ENCODE data around the gene ABCA13.

Gene ABCA13

GRCh38 chr7:48225101-48225500 lies 53.8 kb downstream of the ABCA13 start:
- H3K4me3 ChIP-seq = peak overlapping the region; percentile 6; the same call in 1 of the 2 replicates
- no peaks in the 10 kb centered on the region for H3K36me3 ChIP-seq (ENCODE audit: insufficient read depth, low read length)
- H3K9ac ChIP-seq (ENCODE audit: insufficient read length) = peak overlapping the region; percentile 71
- peak; percentile 90 for DNase-seq (ENCODE audit: low read depth, low spot score)
- TF ChIP-seq EZH2 (IDR thresholded peaks at IDR 0.05) (no peak), FOXP2 (optimal IDR thresholded peaks at IDR 0.05; ENCODE audit: control extremely low read depth, extremely low read length, insufficient read depth) (no peak), POLR2AphosphoS5 (IDR thresholded peaks at IDR 0.05; ENCODE audit: borderline replicate concordance, low read depth, low read length) (0 out of 2 replicates have a peak, but pooled peaks have one; percentile 39)
- no peaks in the 10 kb centered on the region for H3K9me3 ChIP-seq (ENCODE audit: low read depth, low read length)
- peak overlapping the region; percentile 97 for H3K27ac ChIP-seq

- peaks cover 2% of the 10 kb centered on the region; the same call in 1 of the 2 replicates for H3K36me3 ChIP-seq (ENCODE audit: insufficient read depth, low read length)
- no peak overlapping the region for H3K9ac ChIP-seq (ENCODE audit: insufficient read length)
- no peak for TF ChIP-seq POLR2AphosphoS5 (IDR thresholded peaks at IDR 0.05; ENCODE audit: borderline replicate concordance, low read depth, low read length)
- no peak for TF ChIP-seq EZH2 (IDR thresholded peaks at IDR 0.05)
- no peak for TF ChIP-seq FOXP2 (optimal IDR thresholded peaks at IDR 0.05; ENCODE audit: control extremely low read depth, extremely low read length, insufficient read depth)
- peaks cover 6% of the 10 kb centered on the region; the same call in 1 of the 2 replicates for H3K9me3 ChIP-seq (ENCODE audit: low read depth, low read length)
- no peak overlapping the region for H3K27ac ChIP-seq
- no peak overlapping the region for H3K4me3 ChIP-seq
- DNase-seq (ENCODE audit: low read depth, low spot score) = no peak
Observed at GRCh38 chr7:48237354-48237753, 66.1 kb downstream of the ABCA13 start.

GRCh38 chr7:48242846-48243245 lies 71.6 kb downstream of the ABCA13 start:
- Histone ChIP-seq H3K36me3 (ENCODE audit: insufficient read depth, low read length) (no peaks in the 10 kb centered on the region), H3K4me3 (no peak overlapping the region), H3K27ac (no peak overlapping the region), H3K9me3 (ENCODE audit: low read depth, low read length) (no peaks in the 10 kb centered on the region), H3K9ac (ENCODE audit: insufficient read length) (no peak overlapping the region)
- no peak for DNase-seq (ENCODE audit: low read depth, low spot score)
- no peak for TF ChIP-seq FOXP2 (optimal IDR thresholded peaks at IDR 0.05; ENCODE audit: control extremely low read depth, extremely low read length, insufficient read depth)
- no peak for TF ChIP-seq POLR2AphosphoS5 (IDR thresholded peaks at IDR 0.05; ENCODE audit: borderline replicate concordance, low read depth, low read length)
- no peak for TF ChIP-seq EZH2 (IDR thresholded peaks at IDR 0.05)

GRCh38 chr7:48244864-48245271 lies 73.6 kb downstream of the ABCA13 start:
- Histone ChIP-seq H3K9me3 (ENCODE audit: low read depth, low read length) (no peaks in the 10 kb centered on the region), H3K27ac (no peak overlapping the region), H3K9ac (ENCODE audit: insufficient read length) (no peak overlapping the region), H3K4me3 (no peak overlapping the region), H3K36me3 (ENCODE audit: insufficient read depth, low read length) (no peaks in the 10 kb centered on the region)
- no peak for DNase-seq (ENCODE audit: low read depth, low spot score)
- TF ChIP-seq EZH2 (IDR thresholded peaks at IDR 0.05) (no peak), FOXP2 (optimal IDR thresholded peaks at IDR 0.05; ENCODE audit: control extremely low read depth, extremely low read length, insufficient read depth) (no peak), POLR2AphosphoS5 (IDR thresholded peaks at IDR 0.05; ENCODE audit: borderline replicate concordance, low read depth, low read length) (no peak)

- no peak for TF ChIP-seq POLR2AphosphoS5 (IDR thresholded peaks at IDR 0.05; ENCODE audit: borderline replicate concordance, low read depth, low read length)
- no peak for TF ChIP-seq EZH2 (IDR thresholded peaks at IDR 0.05)
- TF ChIP-seq FOXP2 (optimal IDR thresholded peaks at IDR 0.05; ENCODE audit: control extremely low read depth, extremely low read length, insufficient read depth) = no peak
- DNase-seq (ENCODE audit: low read depth, low spot score) = no peak
Observed at GRCh38 chr7:48245751-48246472, 74.7 kb downstream of the ABCA13 start.

GRCh38 chr7:48249166-48249565 lies 77.9 kb downstream of the ABCA13 start:
- H3K9me3 ChIP-seq (ENCODE audit: low read depth, low read length) = no peaks in the 10 kb centered on the region
- no peak for TF ChIP-seq POLR2AphosphoS5 (IDR thresholded peaks at IDR 0.05; ENCODE audit: borderline replicate concordance, low read depth, low read length)
- TF ChIP-seq EZH2 (IDR thresholded peaks at IDR 0.05) = no peak
- H3K27ac ChIP-seq = no peak overlapping the region
- no peak overlapping the region for H3K4me3 ChIP-seq
- H3K9ac ChIP-seq (ENCODE audit: insufficient read length) = no peak overlapping the region
- DNase-seq (ENCODE audit: low read depth, low spot score) = no peak
- H3K36me3 ChIP-seq (ENCODE audit: insufficient read depth, low read length) = no peaks in the 10 kb centered on the region

More at GRCh38 chr7:48245751-48246472, 74.7 kb downstream of the ABCA13 start:
- no peak overlapping the region for H3K4me3 ChIP-seq
- H3K9ac ChIP-seq (ENCODE audit: insufficient read length) = no peak overlapping the region
- no peak overlapping the region for H3K27ac ChIP-seq
- H3K36me3 ChIP-seq (ENCODE audit: insufficient read depth, low read length) = no peaks in the 10 kb centered on the region
- no peaks in the 10 kb centered on the region for H3K9me3 ChIP-seq (ENCODE audit: low read depth, low read length)

GRCh38 chr7:48250441-48250951 lies 79.2 kb downstream of the ABCA13 start:
- Histone ChIP-seq H3K27ac (no peak overlapping the region), H3K36me3 (ENCODE audit: insufficient read depth, low read length) (no peaks in the 10 kb centered on the region), H3K9me3 (ENCODE audit: low read depth, low read length) (no peaks in the 10 kb centered on the region), H3K4me3 (no peak overlapping the region), H3K9ac (ENCODE audit: insufficient read length) (no peak overlapping the region)
- TF ChIP-seq FOXP2 (optimal IDR thresholded peaks at IDR 0.05; ENCODE audit: control extremely low read depth, extremely low read length, insufficient read depth) (no peak), EZH2 (IDR thresholded peaks at IDR 0.05) (no peak), POLR2AphosphoS5 (IDR thresholded peaks at IDR 0.05; ENCODE audit: borderline replicate concordance, low read depth, low read length) (no peak)
- DNase-seq (ENCODE audit: low read depth, low spot score) = no peak

- no peaks in the 10 kb centered on the region for H3K9me3 ChIP-seq (ENCODE audit: low read depth, low read length)
- no peak for DNase-seq (ENCODE audit: low read depth, low spot score)
Observed at GRCh38 chr7:48251766-48252165, 80.5 kb downstream of the ABCA13 start.

More at GRCh38 chr7:48251766-48252165, 80.5 kb downstream of the ABCA13 start:
- Histone ChIP-seq H3K36me3 (ENCODE audit: insufficient read depth, low read length) (no peaks in the 10 kb centered on the region), H3K4me3 (no peak overlapping the region), H3K9ac (ENCODE audit: insufficient read length) (no peak overlapping the region), H3K27ac (no peak overlapping the region)
- no peak for TF ChIP-seq FOXP2 (optimal IDR thresholded peaks at IDR 0.05; ENCODE audit: control extremely low read depth, extremely low read length, insufficient read depth)
- TF ChIP-seq EZH2 (IDR thresholded peaks at IDR 0.05) = no peak
- TF ChIP-seq POLR2AphosphoS5 (IDR thresholded peaks at IDR 0.05; ENCODE audit: borderline replicate concordance, low read depth, low read length) = no peak
